LNCAP (cell line): Measurements from ENCODE around the gene FAT1.

ENCODE experiments used
- TF ChIP-seq, protein P1 (sequence below): fragments of 450-650 bp; IDR thresholded peaks from 2 replicates; pipeline ENCODE4 v1.5.1; 2017; ENCODE audit warnings: mild to moderate bottlenecking

The FAT1 gene

DNA sequence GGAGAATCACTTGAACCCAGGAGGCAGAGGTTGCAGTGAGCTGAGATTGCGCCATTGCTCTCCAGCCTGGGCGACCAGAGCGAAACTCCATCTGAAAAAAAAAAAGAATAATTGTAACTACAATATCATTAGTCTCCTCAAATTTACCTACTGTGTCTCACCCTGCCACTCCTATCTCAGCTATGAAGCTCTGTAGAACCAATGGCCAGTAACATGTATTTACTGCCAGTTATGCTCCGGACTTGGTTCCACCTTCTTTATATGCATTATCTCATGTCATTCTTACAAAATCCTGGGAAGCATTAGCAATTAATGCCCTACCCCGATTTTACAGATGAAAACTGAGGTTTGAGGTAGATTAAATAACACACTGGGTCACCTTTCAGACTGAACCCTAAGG lies 7.0 kb upstream of the FAT1 start:
- TF ChIP-seq, protein P1, sequence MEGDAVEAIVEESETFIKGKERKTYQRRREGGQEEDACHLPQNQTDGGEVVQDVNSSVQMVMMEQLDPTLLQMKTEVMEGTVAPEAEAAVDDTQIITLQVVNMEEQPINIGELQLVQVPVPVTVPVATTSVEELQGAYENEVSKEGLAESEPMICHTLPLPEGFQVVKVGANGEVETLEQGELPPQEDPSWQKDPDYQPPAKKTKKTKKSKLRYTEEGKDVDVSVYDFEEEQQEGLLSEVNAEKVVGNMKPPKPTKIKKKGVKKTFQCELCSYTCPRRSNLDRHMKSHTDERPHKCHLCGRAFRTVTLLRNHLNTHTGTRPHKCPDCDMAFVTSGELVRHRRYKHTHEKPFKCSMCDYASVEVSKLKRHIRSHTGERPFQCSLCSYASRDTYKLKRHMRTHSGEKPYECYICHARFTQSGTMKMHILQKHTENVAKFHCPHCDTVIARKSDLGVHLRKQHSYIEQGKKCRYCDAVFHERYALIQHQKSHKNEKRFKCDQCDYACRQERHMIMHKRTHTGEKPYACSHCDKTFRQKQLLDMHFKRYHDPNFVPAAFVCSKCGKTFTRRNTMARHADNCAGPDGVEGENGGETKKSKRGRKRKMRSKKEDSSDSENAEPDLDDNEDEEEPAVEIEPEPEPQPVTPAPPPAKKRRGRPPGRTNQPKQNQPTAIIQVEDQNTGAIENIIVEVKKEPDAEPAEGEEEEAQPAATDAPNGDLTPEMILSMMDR, result no peak

DNA sequence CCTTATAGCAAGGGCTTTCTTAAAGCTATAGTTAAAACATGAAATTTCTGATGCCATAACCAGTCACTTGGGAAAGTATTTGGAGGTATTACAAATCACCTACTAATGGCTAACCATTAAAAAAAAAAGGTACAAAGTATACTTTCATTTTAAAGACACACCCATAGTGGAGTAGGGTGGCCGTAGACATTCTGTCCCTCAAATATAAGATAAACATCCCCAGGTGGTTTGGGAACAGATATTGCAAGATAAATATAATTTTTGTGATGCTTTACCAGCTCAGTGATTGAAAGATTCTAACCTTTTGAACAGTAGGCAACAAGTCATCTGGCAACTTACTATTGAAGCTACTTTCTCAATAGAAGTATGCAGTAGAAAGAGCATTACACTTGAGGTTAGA lies 6.2 kb upstream of the FAT1 start:
- TF ChIP-seq, protein P1, result no peak

DNA sequence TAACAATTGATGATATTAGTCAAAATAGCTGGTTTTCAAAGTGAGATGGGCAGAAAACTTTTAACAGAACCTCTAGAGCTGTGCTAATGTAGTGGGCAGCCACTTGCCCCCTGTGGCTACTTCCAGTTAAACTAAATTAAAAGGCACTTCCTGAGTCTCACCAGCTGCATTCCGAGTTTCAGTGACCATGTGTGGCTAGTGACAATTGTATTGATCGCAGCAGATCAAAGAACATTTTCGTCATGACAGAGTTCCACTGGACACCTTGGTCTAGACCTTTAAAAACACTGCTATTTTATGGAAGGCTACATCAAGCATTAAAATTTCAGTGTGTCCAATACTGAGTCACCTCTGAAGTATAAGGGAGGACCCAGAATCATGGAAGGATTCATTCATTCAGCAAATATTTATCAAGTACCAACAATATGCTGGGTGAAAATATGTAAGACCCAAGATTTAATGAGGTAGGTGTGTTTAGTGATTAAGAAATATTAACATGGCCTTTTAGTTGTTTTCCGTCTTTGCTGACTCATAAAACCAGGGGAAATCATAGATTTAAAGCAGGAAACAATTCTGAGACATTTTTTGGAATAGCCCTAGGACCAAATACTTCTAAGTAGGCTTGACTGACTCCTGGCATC lies 5.1 kb upstream of the FAT1 start:
- TF ChIP-seq, protein P1, result no peak

DNA sequence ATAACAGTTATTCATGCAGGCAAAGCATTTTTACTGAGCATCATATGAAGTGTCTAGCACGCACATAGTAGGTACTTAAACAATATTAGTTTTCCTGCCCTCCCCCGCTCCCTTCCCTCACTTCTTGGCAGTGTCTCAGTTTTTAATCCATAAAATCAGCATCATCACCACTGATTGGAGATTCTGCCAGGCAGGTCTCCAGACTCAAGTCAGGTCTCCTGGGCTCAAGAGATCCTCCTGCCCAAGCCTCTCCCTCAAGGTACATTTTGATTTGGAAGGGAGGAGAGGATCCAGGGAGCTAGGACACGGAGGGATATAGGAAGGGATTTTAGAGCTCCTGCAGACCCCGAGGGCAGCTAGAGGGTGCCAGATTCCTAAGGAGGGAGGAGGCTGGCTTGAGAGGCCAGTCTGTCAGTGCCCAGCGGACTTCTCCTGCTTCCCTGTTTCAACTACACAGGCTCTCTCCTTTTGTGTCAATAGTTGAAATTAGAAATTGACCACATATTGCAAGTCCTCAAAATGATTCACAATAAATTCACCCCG lies 4.4 kb upstream of the FAT1 start:
- TF ChIP-seq, protein P1, result no peak

DNA sequence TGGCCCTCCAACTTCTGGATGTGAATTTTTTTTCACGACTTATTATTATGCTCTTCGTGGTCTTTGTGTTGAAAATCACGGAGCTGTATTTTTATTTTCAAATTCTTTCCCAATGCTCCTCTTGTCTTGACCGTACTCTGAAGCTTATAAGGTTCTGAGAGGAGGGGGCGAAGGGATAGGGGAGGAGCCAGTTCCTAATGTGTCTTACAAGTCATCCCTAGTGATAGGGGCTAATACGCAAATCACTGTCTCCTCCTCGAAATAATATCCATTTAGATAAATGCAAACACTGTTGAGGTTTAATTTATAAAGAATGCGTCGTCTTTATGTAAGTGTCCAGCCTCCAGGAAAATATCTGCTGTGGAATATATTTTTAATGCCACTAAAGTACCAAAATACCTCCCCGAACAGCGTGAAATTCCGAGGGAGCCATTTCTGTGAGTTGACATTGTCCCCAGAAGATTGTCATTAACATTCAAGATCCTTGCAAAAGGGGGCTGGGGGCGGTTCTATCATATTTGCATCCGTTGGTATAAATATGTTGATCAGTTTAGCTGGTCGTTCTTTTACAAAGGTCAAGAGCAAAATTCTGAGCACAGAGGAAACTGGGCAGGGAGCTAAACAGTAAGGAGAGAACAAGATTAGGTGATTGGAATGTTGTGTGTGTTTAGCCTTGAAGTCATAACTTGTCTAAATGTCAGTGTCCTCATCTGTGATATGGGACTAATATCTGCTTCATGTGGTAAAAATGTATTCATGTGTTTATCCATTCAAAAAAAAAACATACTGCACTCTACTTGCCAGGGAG lies 3.7 kb upstream of the FAT1 start:
- TF ChIP-seq, protein P1, result no peak

DNA sequence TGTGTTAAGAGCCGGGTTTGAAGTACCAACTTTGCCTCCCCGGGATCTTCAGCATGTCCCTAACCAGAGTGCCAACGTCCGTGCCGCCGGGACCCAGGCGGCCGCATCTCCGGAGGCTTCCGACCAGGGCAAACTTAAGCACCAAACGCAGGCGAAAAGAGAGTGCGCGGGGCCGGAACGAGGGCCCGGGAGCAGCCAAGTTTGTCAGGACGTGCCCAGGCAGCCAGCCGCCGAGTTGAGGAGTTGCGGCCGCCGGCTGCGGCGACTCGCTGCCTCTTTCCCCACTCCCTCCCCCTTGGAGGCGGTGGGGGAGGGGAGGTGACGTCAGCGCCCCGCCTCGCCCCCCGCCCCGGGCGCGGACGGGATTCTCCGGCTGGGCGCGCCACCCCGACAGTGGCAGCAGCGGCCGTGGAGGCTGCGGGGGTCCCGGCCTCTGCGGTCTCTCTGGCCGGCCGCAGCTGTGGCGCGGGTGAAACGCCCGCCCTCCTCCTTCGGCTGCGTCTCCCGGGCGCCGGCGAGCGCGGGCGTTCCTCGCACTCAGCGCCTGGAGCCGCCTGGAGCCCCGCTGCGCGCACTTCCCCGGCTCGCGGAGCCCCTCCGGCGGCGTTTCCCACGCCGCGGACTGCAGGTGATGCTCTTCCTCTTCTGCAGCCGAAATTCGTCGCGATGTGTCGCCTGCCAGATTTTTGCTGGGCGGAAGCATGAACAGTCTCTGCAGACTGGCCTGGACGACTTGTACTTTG lies 2.9 kb upstream of the FAT1 start:
- TF ChIP-seq, protein P1, result peak; percentile 49
